GM18951 (cell line): ENCODE measurements around the gene MAK.

Experiments
- POLR2A ChIP-seq: IDR thresholded peaks from 4 replicates; pipeline ENCODE4 v1.6.1; 2011; ENCODE audit warnings: mild to moderate bottlenecking; ENCODE audit not compliant: insufficient read length, insufficient read depth; ENCODE audit errors: extremely low read depth
- in situ Hi-C: fragments of 300-500 bp; cut with MboI; formaldehyde crosslinking; loops from one replicate; pipeline ENCODE4 v1.12.0; 2022; ENCODE audit warnings: low sequenced_read_pairs, mixed read lengths, inconsistent platforms; ENCODE audit not compliant: unreplicated experiment

Gene MAK

GRCh38 chr6:10873374-10873773 is 35.0 kb upstream of the MAK start:
- TF ChIP-seq POLR2A, result no peak
- in situ Hi-C loops, result loop anchor here (25.0 kb wide), 1 partner anchor 689 kb away; no protein-coding TSS in a partner anchor

DNA sequence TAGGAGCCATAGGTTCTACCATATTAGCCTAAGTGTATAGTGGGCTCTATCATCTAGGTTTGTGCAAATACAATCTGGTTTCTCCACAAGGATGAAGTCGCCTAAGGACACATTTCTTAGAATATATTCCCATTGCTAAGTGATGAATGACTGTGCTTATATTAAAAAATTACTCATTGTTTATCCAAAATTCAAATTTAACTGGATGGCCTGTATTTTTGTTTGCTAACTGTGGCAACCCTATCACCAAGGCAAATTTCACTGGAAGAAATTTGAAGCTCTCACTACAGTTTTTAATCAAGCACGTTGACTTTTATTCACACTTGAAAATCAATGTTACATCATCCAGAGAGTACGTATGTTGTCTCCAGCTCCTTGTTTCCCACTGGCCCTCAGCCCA is 29.6 kb upstream of the MAK start:
- TF ChIP-seq POLR2A, result no peak
- in situ Hi-C loops, result loop anchor here (25.0 kb wide), 1 partner anchor 694 kb away; no protein-coding TSS in a partner anchor

GRCh38 chr6:10866709-10867108 is 28.4 kb upstream of the MAK start:
- in situ Hi-C loops, result loop anchor here (25.0 kb wide), 1 partner anchor 696 kb away; no protein-coding TSS in a partner anchor

DNA sequence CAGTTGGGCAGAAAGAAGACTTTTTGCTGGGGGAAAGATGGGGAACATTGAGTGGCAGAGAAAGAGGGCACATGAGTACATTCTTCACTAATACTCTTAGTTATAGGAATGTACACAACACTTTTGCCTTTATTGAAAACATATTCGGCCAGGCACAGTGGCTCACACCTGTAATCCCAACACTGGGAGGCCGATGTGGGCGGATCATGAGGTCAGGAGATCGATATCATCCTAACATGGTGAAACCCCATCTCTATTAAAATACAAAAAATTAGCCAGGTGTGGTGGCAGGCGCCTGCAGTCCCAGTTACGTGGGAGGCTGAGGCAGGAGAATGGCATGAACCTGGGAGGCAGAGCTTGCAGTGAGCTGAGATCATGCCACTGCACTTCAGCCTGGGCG is 24.7 kb upstream of the MAK start:
- in situ Hi-C loops, result loop anchor here (25.0 kb wide), 1 partner anchor 699 kb away; no protein-coding TSS in a partner anchor

GRCh38 chr6:10862361-10862760 is 24.0 kb upstream of the MAK start:
- in situ Hi-C loops, result loop anchor here (25.0 kb wide), 1 partner anchor 700 kb away; no protein-coding TSS in a partner anchor
- TF ChIP-seq POLR2A, result no peak

GRCh38 chr6:10861086-10861485 is 22.7 kb upstream of the MAK start:
- TF ChIP-seq POLR2A, result no peak
- in situ Hi-C loops, result loop anchor here (25.0 kb wide), 1 partner anchor 701 kb away; no protein-coding TSS in a partner anchor

- in situ Hi-C loops, result loop anchor here (25.0 kb wide), 1 partner anchor 705 kb away; no protein-coding TSS in a partner anchor
- no peak for TF ChIP-seq POLR2A
These were observed 18.9 kb upstream of the MAK start for GRCh38 chr6:10857259-10857658.

DNA sequence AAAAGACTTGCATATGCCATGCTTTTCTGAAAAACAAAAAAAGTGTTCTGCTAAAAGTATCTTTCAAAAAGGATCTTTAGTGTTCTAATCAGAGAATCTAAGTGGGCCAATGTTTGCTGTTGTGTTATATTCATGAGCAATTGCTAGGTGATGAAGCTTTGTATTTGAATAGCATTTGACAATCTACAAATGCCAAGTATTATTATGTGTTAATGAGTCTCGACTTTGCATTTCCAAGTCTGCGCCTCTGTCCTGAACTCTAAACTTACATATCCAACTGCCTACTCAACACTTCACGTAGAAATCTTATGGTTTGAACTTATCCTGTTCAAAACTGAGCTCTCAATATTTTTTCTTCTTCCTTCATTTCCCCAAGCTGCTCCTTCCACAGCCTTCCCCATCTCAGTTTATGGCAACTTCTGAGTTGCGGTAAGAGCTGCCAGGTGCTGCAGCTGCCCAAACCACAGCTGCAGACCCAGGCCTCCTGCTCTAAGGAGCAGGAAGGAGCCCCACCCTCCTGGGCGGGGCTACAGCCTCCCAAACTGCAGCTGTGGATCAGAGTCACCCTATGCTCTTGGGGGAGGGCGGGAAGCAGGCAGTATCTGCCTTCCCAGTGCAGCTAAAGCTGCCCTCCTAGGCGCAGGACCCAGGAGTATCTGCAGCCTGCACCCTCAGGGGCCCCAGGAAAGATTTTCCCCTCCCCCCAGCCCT is 16.7 kb upstream of the MAK start:
- in situ Hi-C loops, result loop anchor here (25.0 kb wide), 1 partner anchor 707 kb away; no protein-coding TSS in a partner anchor
- TF ChIP-seq POLR2A, result no peak

DNA sequence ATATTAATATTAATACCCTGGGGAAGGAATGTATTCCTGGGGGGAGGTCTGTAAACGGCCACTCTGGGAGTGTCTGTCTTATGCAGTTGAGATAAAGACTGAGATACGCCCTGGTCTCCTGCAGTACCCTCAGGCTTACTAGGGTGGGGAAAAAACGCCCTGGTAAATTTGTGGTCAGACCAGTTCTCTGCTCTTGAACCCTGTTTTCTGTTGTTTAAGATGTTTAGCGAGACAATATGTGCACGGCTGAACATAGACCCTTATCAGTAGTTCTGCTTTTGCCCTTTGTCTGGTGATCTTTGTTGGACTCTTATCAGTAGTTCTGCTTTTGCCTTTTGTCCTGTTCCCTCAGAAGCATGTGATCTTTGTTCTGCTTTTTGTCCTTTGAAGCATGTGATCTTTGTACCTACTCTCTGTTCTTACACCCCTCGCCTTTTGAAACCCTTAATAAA is 15.5 kb upstream of the MAK start:
- in situ Hi-C loops, result loop anchor here (25.0 kb wide), 1 partner anchor 708 kb away; no protein-coding TSS in a partner anchor

GRCh38 chr6:10852361-10852960 is 14.1 kb upstream of the MAK start:
- in situ Hi-C loops, result loop anchor here (25.0 kb wide), 1 partner anchor 710 kb away; no protein-coding TSS in a partner anchor
- no peak for TF ChIP-seq POLR2A

DNA sequence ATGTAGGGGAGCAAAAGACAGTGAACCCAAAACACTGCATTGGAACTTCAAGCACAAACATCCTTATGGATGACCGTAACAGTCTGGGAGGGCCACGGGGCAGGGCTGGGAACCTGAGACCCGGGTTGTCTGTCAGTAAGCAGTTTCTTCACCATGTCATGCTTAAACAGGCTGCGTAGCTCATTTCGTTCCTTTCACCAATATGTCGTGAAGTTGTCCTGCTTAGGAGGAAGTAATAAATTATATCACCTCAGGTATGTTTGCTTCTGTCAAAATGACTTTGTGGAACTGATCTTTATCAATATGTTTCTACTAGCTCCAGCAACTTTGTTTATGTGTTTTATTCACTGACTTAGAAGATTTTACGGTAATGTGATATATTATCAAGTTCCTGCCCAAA is 12.4 kb upstream of the MAK start:
- in situ Hi-C loops, result loop anchor here (25.0 kb wide), 1 partner anchor 712 kb away; no protein-coding TSS in a partner anchor
- no peak for TF ChIP-seq POLR2A

GRCh38 chr6:10849901-10850300 is 11.6 kb upstream of the MAK start:
- TF ChIP-seq POLR2A, result no peak
- in situ Hi-C loops, result loop anchor here (10.0 to 25.0 kb wide), 2 partner anchors 215 to 712 kb away; no protein-coding TSS in a partner anchor

- in situ Hi-C loops, result loop anchor here (10.0 kb wide), 1 partner anchor 217 kb away; no protein-coding TSS in a partner anchor
- TF ChIP-seq POLR2A, result no peak
These were observed 9.3 kb upstream of the MAK start for GRCh38 chr6:10847684-10848083.

DNA sequence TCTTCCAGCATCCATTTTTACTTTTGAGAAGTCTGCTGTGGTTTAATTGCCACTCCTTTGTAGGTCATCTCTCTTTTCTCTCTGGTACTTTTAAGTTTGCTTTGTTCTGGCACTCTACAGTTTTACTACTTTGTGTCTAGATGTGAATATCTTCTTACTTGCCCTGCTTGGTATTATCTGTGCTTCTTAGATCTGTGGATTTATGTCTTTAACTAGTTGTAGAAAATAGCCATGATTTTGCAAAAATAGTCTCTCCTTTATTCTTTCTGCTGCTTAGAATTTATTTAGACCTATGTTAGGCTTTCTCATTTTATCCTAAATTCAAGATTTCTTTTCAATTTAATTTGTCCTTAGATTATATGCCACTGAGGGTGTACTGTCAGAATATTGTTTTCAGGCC is 5.2 kb upstream of the MAK start:
- no peak for TF ChIP-seq POLR2A
- in situ Hi-C loops, result loop anchor here (10.0 kb wide), 1 partner anchor 221 kb away; no protein-coding TSS in a partner anchor

DNA sequence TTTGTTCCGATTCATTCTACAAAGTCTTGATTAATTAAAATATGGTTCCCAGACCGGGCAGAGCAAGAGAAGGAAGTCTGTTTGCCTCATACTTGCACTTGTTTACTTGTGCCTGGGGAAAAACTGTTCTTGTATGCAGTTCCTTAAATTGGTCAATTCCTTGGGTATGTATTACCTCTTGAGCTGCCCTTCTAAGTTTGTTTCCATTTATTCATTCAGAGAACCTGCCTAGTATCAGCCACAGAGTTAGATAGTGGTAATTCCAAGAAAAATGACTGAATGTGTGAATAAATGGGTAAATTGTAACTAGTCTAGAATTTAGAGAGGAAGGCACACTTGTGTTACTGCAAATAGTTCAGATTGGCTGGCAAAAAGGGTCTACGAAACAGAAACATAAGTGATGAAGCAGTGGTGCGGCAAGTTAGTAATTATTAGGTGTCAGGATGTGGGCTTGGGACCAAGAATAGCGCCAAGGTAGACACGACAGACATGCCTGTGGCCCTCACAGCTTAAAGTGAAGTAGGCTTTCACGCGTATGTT is 525 bp upstream of the MAK start:
- in situ Hi-C loops, result no loop called here
- TF ChIP-seq POLR2A, result no peak
